RWPE2 (cell line): ENCODE measurements around the gene ABCB6.

ENCODE experiments used
- ATAC-seq: fragments of 200-7000 bp; cut with Tn5 transposase; 3 replicates; pipeline ENCODE4 v1.9.1; 2021; ENCODE audit warnings: low read depth
- DNase-seq: peaks from one replicate; pipeline ENCODE4 v3.0.0-alpha.2; 2020; ENCODE audit warnings: low spot score
- H3K27ac ChIP-seq: fragments of 450-650 bp; 2 replicates; pipeline ENCODE4 v1.5.1; 2017; ENCODE audit warnings: mild to moderate bottlenecking; ENCODE audit not compliant: poor library complexity, severe bottlenecking
- H3K27me3 ChIP-seq: fragments of 250-450 bp; sonication (Bioruptor Pico); 2 replicates; pipeline ENCODE4 v1.5.1; 2021; ENCODE audit warnings: mild to moderate bottlenecking, moderate library complexity; ENCODE audit not compliant: insufficient read depth, poor library complexity, severe bottlenecking
- H3K36me3 ChIP-seq: fragments of 250-450 bp; sonication (Bioruptor Pico); 2 replicates; pipeline ENCODE4 v1.5.1; 2020; ENCODE audit warnings: low read depth, mild to moderate bottlenecking, moderate library complexity
- H3K4me1 ChIP-seq: fragments of 250-450 bp; sonication (Bioruptor Pico); 2 replicates; pipeline ENCODE4 v1.5.1; 2021; ENCODE audit warnings: mild to moderate bottlenecking, moderate library complexity; ENCODE audit not compliant: insufficient read depth, poor library complexity, severe bottlenecking
- H3K4me3 ChIP-seq: fragments of 250-450 bp; sonication (Bioruptor Pico); 2 replicates; pipeline ENCODE4 v1.5.1; 2021; ENCODE audit warnings: mild to moderate bottlenecking, moderate library complexity; ENCODE audit not compliant: severe bottlenecking
- H3K9me3 ChIP-seq: fragments of 250-450 bp; sonication (Bioruptor Pico); 2 replicates; pipeline ENCODE4 v1.5.1; 2021; ENCODE audit warnings: mild to moderate bottlenecking, moderate library complexity; ENCODE audit not compliant: severe bottlenecking
- TF ChIP-seq, protein P1 (sequence below): fragments of 450-650 bp; IDR thresholded peaks from one replicate; pipeline ENCODE4 v1.5.1; 2017; ENCODE audit warnings: mild to moderate bottlenecking, moderate library complexity; ENCODE audit not compliant: poor library complexity, severe bottlenecking

The ABCB6 gene

GRCh38 chr2:219175486-219175885 is 43.3 kb downstream of the ABCB6 start:
- Histone ChIP-seq H3K27me3 (no peaks in the 10 kb centered on the region), H3K4me1 (no peaks in the 10 kb centered on the region), H3K36me3 (peaks cover 40% of the 10 kb centered on the region), H3K27ac (peak overlapping the region; percentile 91), H3K9me3 (no peaks in the 10 kb centered on the region), H3K4me3 (no peak overlapping the region)
- TF ChIP-seq, protein P1, sequence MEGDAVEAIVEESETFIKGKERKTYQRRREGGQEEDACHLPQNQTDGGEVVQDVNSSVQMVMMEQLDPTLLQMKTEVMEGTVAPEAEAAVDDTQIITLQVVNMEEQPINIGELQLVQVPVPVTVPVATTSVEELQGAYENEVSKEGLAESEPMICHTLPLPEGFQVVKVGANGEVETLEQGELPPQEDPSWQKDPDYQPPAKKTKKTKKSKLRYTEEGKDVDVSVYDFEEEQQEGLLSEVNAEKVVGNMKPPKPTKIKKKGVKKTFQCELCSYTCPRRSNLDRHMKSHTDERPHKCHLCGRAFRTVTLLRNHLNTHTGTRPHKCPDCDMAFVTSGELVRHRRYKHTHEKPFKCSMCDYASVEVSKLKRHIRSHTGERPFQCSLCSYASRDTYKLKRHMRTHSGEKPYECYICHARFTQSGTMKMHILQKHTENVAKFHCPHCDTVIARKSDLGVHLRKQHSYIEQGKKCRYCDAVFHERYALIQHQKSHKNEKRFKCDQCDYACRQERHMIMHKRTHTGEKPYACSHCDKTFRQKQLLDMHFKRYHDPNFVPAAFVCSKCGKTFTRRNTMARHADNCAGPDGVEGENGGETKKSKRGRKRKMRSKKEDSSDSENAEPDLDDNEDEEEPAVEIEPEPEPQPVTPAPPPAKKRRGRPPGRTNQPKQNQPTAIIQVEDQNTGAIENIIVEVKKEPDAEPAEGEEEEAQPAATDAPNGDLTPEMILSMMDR: no peak
- ATAC-seq (no peak), DNase-seq (no peak)

DNA sequence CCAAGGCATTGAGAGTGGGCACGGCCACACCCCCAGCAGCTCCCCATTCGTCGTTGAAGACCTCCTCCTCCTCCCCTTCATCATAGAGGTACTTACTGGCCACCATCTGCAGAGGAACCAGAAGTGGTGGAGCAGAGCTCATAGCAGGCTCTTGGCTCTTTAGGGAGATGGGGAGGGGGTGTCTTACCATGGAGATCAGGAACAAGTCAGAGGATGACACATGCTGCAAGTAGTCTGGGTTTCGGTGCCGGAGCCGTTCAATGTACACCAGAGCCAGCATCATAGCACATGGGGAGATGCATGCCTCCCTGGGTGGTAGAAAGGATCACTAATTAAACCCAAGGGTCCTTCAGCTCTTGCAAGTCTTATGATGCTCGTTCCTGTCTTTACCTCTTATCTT is 44.0 kb downstream of the ABCB6 start:
- H3K4me3 ChIP-seq: no peak overlapping the region
- TF ChIP-seq, protein P1: no peak
- no peak for DNase-seq
- no peaks in the 10 kb centered on the region for H3K9me3 ChIP-seq
- H3K27ac ChIP-seq: no peak overlapping the region
- no peaks in the 10 kb centered on the region for H3K27me3 ChIP-seq
- peaks cover 33% of the 10 kb centered on the region for H3K36me3 ChIP-seq
- no peaks in the 10 kb centered on the region for H3K4me1 ChIP-seq
- no peak for ATAC-seq

- Histone ChIP-seq H3K4me1 (no peaks in the 10 kb centered on the region), H3K4me3 (no peak overlapping the region), H3K27me3 (no peaks in the 10 kb centered on the region), H3K9me3 (no peaks in the 10 kb centered on the region), H3K27ac (no peak overlapping the region), H3K36me3 (peaks cover 27% of the 10 kb centered on the region)
- ATAC-seq: no peak
- DNase-seq: no peak
- TF ChIP-seq, protein P1: no peak
Measured at GRCh38 chr2:219174146-219174545, 44.6 kb downstream of the ABCB6 start.

DNA sequence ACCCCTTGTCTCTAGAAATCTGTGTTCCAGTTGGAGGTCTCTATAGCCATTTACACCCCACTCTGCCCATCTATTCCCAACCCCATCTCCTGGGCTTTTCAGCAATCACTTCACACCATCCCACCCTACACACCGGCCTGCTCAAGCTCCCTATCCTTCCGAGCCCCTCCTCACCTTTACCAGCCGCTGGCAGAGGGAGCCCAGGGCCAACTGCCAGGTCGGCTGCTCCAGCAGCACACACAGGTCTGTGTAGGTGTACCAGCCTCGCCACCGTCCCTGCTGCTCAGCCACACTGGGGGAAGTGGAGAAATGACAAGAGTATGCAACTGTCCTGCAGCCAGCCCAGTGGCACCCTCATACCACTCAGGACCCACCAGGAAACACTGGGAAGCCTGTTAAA is 45.6 kb downstream of the ABCB6 start:
- Histone ChIP-seq H3K27ac (no peak overlapping the region), H3K4me3 (no peak overlapping the region), H3K27me3 (no peaks in the 10 kb centered on the region), H3K4me1 (no peaks in the 10 kb centered on the region), H3K9me3 (no peaks in the 10 kb centered on the region), H3K36me3 (peaks cover 25% of the 10 kb centered on the region)
- ATAC-seq: no peak
- no peak for DNase-seq
- TF ChIP-seq, protein P1: no peak

- peaks cover 25% of the 10 kb centered on the region for H3K36me3 ChIP-seq
- ATAC-seq (no peak), DNase-seq (no peak)
- H3K27ac ChIP-seq: no peak overlapping the region
- no peaks in the 10 kb centered on the region for H3K4me1 ChIP-seq
- TF ChIP-seq, protein P1: no peak
- no peaks in the 10 kb centered on the region for H3K27me3 ChIP-seq
- no peak overlapping the region for H3K4me3 ChIP-seq
- H3K9me3 ChIP-seq: no peaks in the 10 kb centered on the region
Measured at GRCh38 chr2:219172231-219173154, 46.3 kb downstream of the ABCB6 start.
